HG03457 (cell line): ENCODE data around the gene STPG3.
"Not testable (repeated sequence)": the region's sequence is repeated elsewhere in the genome, so short reads cannot be mapped to it uniquely, and the experiment has no call there.

Experiments
- ATAC-seq: cut with Tn5 transposase; IDR thresholded peaks from one replicate; pipeline ENCODE4 v1.9.1; 2021; ENCODE audit warnings: moderate number of reproducible peaks; ENCODE audit not compliant: unreplicated experiment

The STPG3 gene

GRCh38 chr9:137232510-137232909 lies 18.6 kb upstream of the STPG3 start:
- ATAC-seq = no peak

GRCh38 chr9:137233143-137233980 lies 17.7 kb upstream of the STPG3 start:
- ATAC-seq = no peak

GRCh38 chr9:137234055-137234697 lies 16.9 kb upstream of the STPG3 start:
- ATAC-seq = no peak

GRCh38 chr9:137234758-137235423 lies 16.2 kb upstream of the STPG3 start:
- no peak for ATAC-seq

- ATAC-seq = no peak
Measured at GRCh38 chr9:137235424-137236237, 15.5 kb upstream of the STPG3 start.

GRCh38 chr9:137236238-137236935 lies 14.7 kb upstream of the STPG3 start:
- ATAC-seq = no peak

- ATAC-seq = no peak
Measured at GRCh38 chr9:137236936-137237421, 14.1 kb upstream of the STPG3 start.

- no peak for ATAC-seq
Measured at GRCh38 chr9:137237759-137238726, 13.0 kb upstream of the STPG3 start.

GRCh38 chr9:137239541-137240200 lies 11.4 kb upstream of the STPG3 start:
- ATAC-seq = not testable (repeated sequence)

- ATAC-seq = peak; percentile 14
Measured at GRCh38 chr9:137240318-137240840, 10.7 kb upstream of the STPG3 start.

- peak; percentile 58 for ATAC-seq
Measured at GRCh38 chr9:137240841-137241489, 10.1 kb upstream of the STPG3 start, which contains the start of gene TUBB4B. TSS of gene TUBB4B (plus strand) at chr9:137241287. CDS start at chr9:137241361, 74 bp downstream.

- peak; percentile 4 for ATAC-seq
Measured at GRCh38 chr9:137241490-137242268, 9.4 kb upstream of the STPG3 start.

GRCh38 chr9:137242269-137243203 lies 8.6 kb upstream of the STPG3 start:
- ATAC-seq = no peak

GRCh38 chr9:137243266-137243625 lies 7.8 kb upstream of the STPG3 start:
- ATAC-seq = not testable (repeated sequence)

- ATAC-seq = no peak
Measured at GRCh38 chr9:137243626-137244485, 7.2 kb upstream of the STPG3 start.
